D721Med (cell line): ENCODE results near the gene HIGD2A.

Experiments used
- DNase-seq: peaks from one replicate; pipeline ENCODE4 v3.0.0; 2011; ENCODE audit warnings: low spot score; ENCODE audit not compliant: insufficient read length
- FAIRE-seq: peaks from 2 replicates; lab custom pipeline; 2011; peaks lifted over from hg19 to GRCh38; lab: Jason Lieb, UNC
- TF ChIP-seq, protein P1 (sequence below): IDR thresholded peaks from 2 replicates; pipeline ENCODE4 v1.5.1; 2012; ENCODE audit warnings: mild to moderate bottlenecking, control low read depth; ENCODE audit not compliant: insufficient read depth; ENCODE audit errors: missing control alignments

Gene HIGD2A

DNA sequence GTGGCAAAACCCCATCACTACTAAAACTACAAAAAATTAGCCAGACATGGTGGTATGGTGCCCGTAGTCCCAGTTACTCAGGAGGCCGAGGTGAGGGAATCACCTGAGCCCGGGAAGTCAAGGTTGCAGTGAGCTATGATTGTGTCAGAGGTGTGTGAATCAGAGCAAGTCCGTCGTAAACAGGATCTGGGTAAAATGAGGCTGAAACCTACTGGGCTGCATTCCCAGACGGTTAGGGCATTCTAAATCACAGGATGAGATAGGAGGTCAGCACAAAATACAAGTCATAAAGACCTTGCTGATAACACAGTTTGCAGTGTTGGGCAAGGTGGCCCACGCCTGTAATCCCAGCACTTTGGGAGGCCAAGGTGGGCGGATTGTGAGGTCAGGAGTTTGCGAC, 29.7 kb downstream of the HIGD2A start:
- TF ChIP-seq, protein P1, sequence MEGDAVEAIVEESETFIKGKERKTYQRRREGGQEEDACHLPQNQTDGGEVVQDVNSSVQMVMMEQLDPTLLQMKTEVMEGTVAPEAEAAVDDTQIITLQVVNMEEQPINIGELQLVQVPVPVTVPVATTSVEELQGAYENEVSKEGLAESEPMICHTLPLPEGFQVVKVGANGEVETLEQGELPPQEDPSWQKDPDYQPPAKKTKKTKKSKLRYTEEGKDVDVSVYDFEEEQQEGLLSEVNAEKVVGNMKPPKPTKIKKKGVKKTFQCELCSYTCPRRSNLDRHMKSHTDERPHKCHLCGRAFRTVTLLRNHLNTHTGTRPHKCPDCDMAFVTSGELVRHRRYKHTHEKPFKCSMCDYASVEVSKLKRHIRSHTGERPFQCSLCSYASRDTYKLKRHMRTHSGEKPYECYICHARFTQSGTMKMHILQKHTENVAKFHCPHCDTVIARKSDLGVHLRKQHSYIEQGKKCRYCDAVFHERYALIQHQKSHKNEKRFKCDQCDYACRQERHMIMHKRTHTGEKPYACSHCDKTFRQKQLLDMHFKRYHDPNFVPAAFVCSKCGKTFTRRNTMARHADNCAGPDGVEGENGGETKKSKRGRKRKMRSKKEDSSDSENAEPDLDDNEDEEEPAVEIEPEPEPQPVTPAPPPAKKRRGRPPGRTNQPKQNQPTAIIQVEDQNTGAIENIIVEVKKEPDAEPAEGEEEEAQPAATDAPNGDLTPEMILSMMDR, result no peak
- DNase-seq (no peak), FAIRE-seq (no peak)

DNA sequence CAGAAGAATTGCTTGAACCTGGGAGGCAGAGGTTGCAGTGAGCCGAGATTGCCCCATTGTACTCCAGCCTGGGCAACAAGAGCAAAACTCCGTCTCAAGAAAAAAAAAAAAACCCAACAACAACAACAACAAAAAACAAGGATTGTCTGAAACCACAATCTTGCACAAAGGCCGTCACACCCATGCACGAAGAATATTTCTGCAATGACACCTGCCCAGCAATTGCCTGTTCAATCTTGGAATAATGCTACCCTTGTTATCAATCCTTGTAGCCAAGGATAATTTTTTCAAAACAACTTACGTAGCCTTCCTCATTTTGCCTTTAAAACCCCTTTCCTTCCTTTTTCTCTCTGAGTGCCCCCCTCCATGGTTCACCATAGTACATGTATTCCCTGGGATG, 31.5 kb downstream of the HIGD2A start:
- FAIRE-seq (no peak), DNase-seq (no peak)
- TF ChIP-seq, protein P1, result no peak

DNA sequence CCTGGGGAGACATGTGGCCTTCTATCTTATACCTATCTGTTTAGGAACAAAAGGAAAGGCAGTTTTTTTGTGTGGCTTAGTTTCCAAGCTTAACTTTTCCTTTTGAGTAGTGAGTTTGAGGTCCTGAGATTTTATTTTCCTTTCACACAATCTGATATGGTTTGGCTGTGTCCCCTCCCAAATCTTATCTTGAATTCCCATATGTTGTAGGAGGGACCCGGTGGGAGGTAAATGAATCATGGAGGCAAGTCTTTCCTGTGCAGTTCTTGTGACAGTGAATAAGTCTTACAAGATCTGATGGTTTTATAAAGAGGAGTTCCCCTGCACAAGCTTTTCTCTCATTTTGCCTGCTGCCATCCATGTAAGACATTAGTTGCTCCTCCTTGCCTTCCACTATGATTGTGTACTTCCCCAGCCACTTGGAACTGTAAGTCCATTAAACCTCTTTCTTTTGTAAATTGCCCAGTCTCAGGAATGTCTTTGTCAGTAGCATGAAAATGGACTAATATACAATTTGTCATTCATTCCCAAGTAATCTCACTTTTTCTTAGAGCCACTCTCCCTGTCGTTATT, 32.5 kb downstream of the HIGD2A start:
- DNase-seq, result no peak
- no peak for FAIRE-seq
- TF ChIP-seq, protein P1, result no peak

DNA sequence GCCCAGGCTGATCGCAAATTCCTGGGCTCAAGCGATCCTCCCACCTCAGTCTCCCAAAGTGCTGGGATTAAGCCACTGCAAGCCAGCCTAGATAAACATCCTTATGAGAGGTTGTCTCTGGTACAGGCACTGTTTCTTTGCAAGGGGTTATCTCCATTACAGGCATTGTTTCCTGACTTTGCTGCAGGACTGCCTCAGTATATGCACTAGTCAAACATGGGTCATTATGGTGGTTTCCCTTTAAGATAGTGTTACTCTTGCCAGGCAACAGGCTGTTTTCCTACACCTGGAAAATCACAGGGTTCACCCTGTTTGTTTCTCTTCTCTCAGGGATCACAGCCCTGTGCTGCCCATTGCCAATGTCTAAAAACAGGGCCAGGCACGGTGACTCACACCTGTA, 35.6 kb downstream of the HIGD2A start:
- DNase-seq (no peak), FAIRE-seq (no peak)
- TF ChIP-seq, protein P1, result no peak

DNA sequence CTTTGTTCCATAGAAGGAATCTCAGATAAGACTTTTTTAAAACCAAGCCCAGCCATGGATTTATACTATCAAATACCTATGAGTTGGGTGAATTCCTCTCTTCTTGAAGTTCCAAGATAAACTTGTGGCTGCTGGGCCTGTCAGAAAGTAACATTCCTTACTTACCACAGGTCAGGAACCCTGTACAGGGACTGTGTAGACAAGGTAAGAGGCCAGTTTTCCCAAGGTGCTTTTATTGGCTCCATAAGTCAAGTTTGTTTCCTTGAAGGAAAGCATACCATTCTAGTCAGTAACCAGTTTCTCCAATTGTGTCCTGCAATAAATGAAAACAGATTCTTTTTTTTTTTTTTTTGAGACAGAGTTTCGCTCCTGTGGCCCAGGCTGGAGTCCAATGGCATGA, 36.6 kb downstream of the HIGD2A start:
- DNase-seq (no peak), FAIRE-seq (no peak)
- TF ChIP-seq, protein P1, result no peak

DNA sequence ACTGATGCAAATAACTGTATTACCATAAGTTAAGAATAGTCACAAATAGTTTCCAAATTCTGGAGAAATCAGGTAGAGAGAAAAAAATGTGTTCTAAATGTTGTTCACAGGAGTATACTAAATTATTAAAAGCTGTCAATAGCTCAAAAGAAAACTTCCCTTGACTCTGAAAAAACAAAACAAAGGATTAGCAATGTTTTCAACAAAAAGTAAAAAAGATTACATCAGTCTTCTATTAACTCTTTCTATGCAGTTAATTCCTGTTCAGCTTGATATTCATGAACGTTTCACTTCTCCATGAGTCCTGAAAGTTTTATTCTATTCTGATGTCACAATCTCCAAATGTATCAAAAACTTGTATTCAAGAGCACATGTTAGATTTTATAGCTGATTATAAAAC, 37.2 kb downstream of the HIGD2A start:
- FAIRE-seq, result no peak
- TF ChIP-seq, protein P1, result no peak
- DNase-seq, result no peak

DNA sequence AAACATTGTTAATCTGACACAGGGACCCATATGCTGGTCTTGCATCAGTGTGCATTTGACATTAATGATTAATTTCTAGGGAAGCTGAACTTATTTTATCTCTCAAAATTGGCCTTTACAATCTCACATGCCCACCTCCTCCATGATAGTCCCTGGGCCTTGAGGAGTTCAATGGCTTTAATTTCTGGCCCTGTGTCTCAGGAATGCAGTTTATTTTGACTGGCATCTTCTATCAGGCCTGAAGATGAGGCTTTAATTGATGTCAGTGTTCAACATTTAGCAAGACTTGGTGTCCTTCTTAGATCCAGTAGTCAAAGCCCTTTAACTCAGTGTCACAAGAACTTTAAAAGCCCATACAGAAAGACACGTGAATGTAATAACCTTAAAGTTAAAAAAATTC, 38.3 kb downstream of the HIGD2A start:
- TF ChIP-seq, protein P1, result no peak
- no peak for FAIRE-seq

More for the DNA sequence above, 38.3 kb downstream of the HIGD2A start:
- DNase-seq, result no peak
